ENCODE data around the gene MME. TPM values are rescaled to one million over a fixed set of nuclear protein-coding genes. Genes with fewer than 3 reads are reported as not detected.

Gene MME
- total RNA-seq, 1 donor from 2014 or later = 2.8 TPM

DNA sequence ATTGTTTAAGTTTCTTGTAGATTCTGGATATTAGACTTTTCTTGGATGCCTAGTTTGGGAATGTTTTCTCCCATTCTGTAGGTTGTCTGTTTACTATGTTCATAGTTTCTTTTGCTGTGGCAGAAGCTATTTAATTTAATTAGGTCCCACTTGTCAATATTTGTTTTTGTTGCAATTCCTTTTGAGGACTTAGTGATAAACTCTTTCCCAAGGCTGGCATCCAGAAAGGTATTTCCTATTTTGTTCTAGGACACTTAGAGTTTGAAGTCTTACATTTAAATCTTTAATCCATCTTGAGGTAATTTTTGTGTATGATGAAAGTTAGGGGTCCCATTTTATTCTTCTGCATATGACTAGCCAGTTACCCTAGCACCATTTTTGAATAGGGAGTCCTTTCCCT, 54.9 kb downstream of the MME start:
- H3K4me3 ChIP-seq = no peak overlapping the region
- H3K27ac ChIP-seq (replicated peaks) = no peak overlapping the region
- no peaks in the 10 kb centered on the region for H3K36me3 ChIP-seq
- no peaks in the 10 kb centered on the region for H3K27me3 ChIP-seq (ENCODE audit: low read depth)
- no peaks in the 10 kb centered on the region for H3K4me1 ChIP-seq
- TF ChIP-seq, protein P1, sequence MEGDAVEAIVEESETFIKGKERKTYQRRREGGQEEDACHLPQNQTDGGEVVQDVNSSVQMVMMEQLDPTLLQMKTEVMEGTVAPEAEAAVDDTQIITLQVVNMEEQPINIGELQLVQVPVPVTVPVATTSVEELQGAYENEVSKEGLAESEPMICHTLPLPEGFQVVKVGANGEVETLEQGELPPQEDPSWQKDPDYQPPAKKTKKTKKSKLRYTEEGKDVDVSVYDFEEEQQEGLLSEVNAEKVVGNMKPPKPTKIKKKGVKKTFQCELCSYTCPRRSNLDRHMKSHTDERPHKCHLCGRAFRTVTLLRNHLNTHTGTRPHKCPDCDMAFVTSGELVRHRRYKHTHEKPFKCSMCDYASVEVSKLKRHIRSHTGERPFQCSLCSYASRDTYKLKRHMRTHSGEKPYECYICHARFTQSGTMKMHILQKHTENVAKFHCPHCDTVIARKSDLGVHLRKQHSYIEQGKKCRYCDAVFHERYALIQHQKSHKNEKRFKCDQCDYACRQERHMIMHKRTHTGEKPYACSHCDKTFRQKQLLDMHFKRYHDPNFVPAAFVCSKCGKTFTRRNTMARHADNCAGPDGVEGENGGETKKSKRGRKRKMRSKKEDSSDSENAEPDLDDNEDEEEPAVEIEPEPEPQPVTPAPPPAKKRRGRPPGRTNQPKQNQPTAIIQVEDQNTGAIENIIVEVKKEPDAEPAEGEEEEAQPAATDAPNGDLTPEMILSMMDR (IDR thresholded peaks at IDR 0.05; ENCODE audit: borderline replicate concordance) = no peak
- no peak for DNase-seq
- intact Hi-C loops (cut with micrococcal nuclease) = no loop called here
- H3K9me3 ChIP-seq (replicated peaks) = peaks cover 14% of the 10 kb centered on the region

DNA sequence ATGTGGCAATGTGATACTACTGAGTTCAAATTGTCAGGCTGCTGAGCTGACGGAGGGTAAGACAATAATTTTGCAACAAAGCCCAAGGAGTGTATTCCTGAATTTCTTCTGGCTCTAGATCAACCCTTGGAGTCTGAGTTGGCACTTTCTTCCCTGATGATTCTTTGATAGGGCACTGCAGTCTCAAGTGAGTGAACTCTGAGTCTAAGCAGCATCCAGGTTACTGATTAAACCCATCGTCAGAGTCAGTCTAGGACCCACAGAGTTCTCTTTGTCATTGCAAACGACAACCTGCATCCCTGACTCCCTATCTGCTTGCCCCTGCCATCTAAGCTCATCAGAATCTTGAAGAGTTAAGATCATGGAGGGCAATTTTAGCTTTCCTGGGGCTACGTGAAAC, 58.6 kb downstream of the MME start:
- Histone ChIP-seq H3K9me3 (replicated peaks) (peaks cover 14% of the 10 kb centered on the region), H3K4me1 (no peaks in the 10 kb centered on the region), H3K27me3 (ENCODE audit: low read depth) (no peaks in the 10 kb centered on the region), H3K36me3 (no peaks in the 10 kb centered on the region), H3K4me3 (no peak overlapping the region), H3K27ac (replicated peaks) (no peak overlapping the region)
- TF ChIP-seq, protein P1 (IDR thresholded peaks at IDR 0.05; ENCODE audit: borderline replicate concordance) = no peak
- intact Hi-C loops (cut with micrococcal nuclease) = no loop called here
- DNase-seq = no peak

DNA sequence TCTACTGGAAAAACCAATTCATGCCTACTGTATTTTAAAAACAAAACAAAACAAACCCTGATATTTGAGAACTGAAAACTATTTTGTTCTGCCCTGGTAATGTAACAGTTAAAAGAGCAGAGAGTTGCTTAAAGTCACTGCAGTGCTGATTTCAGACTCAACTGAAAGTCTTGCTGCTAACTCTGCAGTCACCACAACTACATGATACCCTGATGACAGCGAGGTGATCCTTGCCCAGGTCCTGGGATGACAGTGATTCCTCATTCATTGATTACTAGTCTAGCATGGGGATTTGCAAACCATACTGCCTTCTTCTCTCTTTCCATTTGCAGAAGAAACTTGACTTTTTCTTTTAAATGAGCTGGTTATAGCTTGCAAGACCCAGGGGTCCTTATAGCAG, 67.5 kb downstream of the MME start:
- intact Hi-C loops (cut with micrococcal nuclease) = no loop called here
- Histone ChIP-seq H3K9me3 (replicated peaks) (no peaks in the 10 kb centered on the region), H3K4me3 (no peak overlapping the region), H3K36me3 (no peaks in the 10 kb centered on the region), H3K4me1 (no peaks in the 10 kb centered on the region), H3K27me3 (ENCODE audit: low read depth) (no peaks in the 10 kb centered on the region), H3K27ac (replicated peaks) (no peak overlapping the region)
- DNase-seq = no peak
- TF ChIP-seq, protein P1 (IDR thresholded peaks at IDR 0.05; ENCODE audit: borderline replicate concordance) = no peak

DNA sequence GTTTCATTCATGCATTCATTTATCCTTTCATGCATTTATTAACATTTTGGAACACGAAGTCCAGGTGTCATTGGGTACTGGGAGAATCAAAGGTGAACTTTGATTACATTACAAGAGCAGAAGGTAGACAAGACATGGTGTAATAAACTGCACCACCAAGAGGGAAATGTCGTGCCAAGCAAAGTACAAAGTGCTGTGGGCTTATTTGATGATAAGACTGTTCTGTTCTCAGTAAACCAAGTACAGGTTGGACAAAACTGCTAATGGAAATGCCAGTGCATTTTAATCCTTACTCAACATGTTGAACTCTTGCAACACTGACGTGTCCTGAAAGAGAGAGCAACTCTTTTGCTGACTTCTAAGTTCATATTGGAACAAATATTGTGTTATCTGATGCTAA, 69.4 kb downstream of the MME start:
- Histone ChIP-seq H3K4me1 (no peaks in the 10 kb centered on the region), H3K27me3 (ENCODE audit: low read depth) (no peaks in the 10 kb centered on the region), H3K27ac (replicated peaks) (no peak overlapping the region), H3K9me3 (replicated peaks) (no peaks in the 10 kb centered on the region), H3K36me3 (no peaks in the 10 kb centered on the region), H3K4me3 (no peak overlapping the region)
- TF ChIP-seq, protein P1 (IDR thresholded peaks at IDR 0.05; ENCODE audit: borderline replicate concordance) = no peak
- intact Hi-C loops (cut with micrococcal nuclease) = no loop called here
- DNase-seq = no peak

DNA sequence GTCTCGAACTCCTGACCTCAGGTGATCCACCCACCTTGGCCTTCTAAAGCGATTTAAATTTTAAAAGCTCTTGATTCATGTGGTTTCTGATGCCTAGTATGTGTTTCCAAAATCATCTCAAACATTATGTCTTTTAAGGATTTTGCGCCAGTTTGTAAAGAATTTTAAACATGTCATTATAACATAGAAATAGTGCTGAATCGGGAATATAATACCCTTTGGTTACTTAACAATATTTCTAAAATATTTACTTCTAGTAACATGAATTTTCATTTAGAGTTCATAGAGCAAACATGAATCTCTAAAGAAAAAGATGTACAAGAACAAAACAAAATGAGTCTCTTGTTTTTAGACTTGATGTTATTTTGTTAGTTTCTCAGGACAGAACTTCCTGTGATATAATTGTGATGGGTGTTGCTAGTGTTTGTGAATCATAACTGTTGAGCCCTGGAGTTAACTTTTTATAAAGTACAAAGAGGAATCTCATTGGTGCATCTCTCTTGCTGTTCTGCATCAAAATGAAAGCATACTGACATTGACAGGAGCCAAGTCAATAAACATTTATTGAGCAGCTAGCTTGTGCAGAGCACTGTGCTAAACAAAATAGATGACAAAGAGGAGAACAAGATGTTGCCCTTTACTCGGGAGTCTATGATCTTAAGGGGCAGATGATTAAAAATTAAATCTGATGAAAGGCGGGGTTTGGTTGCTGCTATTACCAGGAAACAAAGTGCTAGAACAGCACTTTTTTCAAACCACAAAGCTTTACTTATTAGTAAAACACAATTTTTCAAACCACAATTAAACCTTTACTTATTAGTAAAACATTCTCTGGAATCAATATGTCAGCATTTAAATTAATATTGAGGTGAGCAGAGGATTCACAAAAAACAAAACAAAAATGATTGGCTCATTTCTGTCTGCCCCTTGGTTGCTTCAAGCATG, 73.4 kb downstream of the MME start:
- no peak for DNase-seq
- TF ChIP-seq, protein P1 (IDR thresholded peaks at IDR 0.05; ENCODE audit: borderline replicate concordance) = no peak
- Histone ChIP-seq H3K9me3 (replicated peaks) (no peaks in the 10 kb centered on the region), H3K27me3 (ENCODE audit: low read depth) (no peaks in the 10 kb centered on the region), H3K4me3 (no peak overlapping the region), H3K4me1 (no peaks in the 10 kb centered on the region), H3K27ac (replicated peaks) (no peak overlapping the region), H3K36me3 (no peaks in the 10 kb centered on the region)
- intact Hi-C loops (cut with micrococcal nuclease) = no loop called here

Data from left ventricle myocardium inferior (tissue), 1 donor.